Measurements from ENCODE around the gene LRRC7. TPM values are rescaled to one million over a fixed set of nuclear protein-coding genes. Genes with fewer than 3 reads are reported as not detected.

LRRC7 gene
- total RNA-seq, 3 donors from 2014 or later (not counting 1 experiment from before 2014, with no cell fraction given) = not detected

DNA sequence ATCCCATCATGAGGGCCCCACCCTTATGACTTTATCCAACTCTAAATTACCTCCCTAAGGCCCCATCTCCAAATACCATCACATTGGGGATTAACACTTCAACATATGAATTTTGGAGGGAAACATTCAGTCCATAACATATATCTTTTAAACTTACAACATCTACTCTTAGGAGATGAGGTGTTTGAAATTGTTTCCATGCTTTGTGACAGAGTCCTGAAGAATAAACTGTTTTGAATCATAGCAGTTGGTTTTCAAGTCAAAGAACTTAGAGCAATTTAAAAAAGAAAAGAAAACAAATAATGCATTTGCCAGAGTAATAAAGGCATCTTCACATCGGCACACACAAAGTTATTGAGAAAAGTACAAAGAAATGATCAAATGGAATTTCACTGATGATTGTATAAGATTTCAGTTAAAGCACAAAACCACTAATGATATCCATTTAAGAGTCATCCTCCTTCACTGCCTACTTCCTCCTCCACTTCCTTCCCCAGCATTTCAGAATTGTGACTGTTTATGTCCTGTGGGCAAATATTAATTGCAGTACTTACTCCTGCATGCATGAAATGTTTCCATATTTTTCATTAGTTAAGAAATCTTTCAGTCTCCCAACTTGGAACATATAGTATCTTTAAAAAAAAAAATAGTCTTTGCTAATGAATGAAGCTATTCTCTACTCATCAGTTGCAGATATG lies 435.6 kb downstream of the LRRC7 start:
- ATAC-seq (no peak), DNase-seq (no peak)
- Mint-ChIP-seq H3K27me3 (ENCODE audit: low read depth in 2 of 2) (no peaks in the 10 kb centered on the region), H3K27ac (no peak overlapping the region), H3K9me3 (peaks cover 2 to 9% of the 10 kb centered on the region in 2 donors), H3K4me1 (no peaks in the 10 kb centered on the region), H3K36me3 (no peaks in the 10 kb centered on the region), H3K4me3 (no peak overlapping the region)
- TF ChIP-seq, protein P1, sequence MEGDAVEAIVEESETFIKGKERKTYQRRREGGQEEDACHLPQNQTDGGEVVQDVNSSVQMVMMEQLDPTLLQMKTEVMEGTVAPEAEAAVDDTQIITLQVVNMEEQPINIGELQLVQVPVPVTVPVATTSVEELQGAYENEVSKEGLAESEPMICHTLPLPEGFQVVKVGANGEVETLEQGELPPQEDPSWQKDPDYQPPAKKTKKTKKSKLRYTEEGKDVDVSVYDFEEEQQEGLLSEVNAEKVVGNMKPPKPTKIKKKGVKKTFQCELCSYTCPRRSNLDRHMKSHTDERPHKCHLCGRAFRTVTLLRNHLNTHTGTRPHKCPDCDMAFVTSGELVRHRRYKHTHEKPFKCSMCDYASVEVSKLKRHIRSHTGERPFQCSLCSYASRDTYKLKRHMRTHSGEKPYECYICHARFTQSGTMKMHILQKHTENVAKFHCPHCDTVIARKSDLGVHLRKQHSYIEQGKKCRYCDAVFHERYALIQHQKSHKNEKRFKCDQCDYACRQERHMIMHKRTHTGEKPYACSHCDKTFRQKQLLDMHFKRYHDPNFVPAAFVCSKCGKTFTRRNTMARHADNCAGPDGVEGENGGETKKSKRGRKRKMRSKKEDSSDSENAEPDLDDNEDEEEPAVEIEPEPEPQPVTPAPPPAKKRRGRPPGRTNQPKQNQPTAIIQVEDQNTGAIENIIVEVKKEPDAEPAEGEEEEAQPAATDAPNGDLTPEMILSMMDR (IDR thresholded peaks at IDR 0.05) = no peak
- WGBS (ENCODE audit: insufficient coverage) = no CpG with 5 or more reads among the region's 1 CpG
- no peaks in the 10 kb centered on the region for H3K36me3 ChIP-seq (ENCODE audit: control insufficient read depth, insufficient read depth, low read length)
- no peak overlapping the region for H3K27ac ChIP-seq (ENCODE audit: low read length)
- H3K9me3 ChIP-seq (ENCODE audit: control insufficient read depth, insufficient read depth, low read length) = no peaks in the 10 kb centered on the region
- no peaks in the 10 kb centered on the region for H3K4me1 ChIP-seq (ENCODE audit: control insufficient read depth, insufficient read depth, low read length)
- intact Hi-C loops (cut with micrococcal nuclease) = no loop called here
- H3K4me3 ChIP-seq (ENCODE audit: low read length) = no peak overlapping the region
- H3K27me3 ChIP-seq (ENCODE audit: control insufficient read depth, insufficient read depth, low read length) = no peaks in the 10 kb centered on the region

DNA sequence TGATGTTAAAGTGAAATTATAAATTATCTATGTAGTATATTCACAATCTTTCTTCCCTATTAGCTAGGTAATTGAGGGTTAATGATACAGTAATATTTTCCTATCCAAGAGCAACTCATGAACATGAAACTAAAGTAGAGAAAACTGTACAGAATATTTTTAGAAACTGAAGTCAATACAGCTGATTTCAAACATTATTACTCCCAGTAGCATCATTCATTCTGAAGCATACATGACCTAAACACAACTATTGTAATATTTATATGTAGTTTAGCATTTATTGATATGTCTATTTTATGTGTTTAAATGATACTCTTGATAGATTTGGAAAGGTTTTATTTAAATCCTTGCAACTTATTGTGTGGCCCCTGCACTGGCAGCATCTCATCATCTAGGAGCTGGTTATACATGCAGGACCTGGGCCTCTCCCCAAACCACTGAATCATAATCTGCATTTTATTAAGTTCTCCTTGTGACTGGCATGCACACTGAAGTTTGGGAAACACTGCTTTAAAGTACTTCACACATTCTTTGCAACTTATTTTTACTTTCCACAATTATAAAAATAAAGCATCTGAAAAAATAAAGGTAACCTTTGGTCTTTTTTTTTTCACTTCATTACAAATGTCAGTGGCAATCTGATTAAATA lies 437.8 kb downstream of the LRRC7 start:
- Mint-ChIP-seq H3K27ac (no peak overlapping the region), H3K36me3 (no peaks in the 10 kb centered on the region), H3K9me3 (peaks cover 2 to 8% of the 10 kb centered on the region in 2 donors), H3K4me3 (no peak overlapping the region), H3K4me1 (no peaks in the 10 kb centered on the region), H3K27me3 (ENCODE audit: low read depth in 2 of 2) (no peaks in the 10 kb centered on the region)
- DNase-seq = no peak
- TF ChIP-seq, protein P1 (IDR thresholded peaks at IDR 0.05) = no peak
- no peaks in the 10 kb centered on the region for H3K27me3 ChIP-seq (ENCODE audit: control insufficient read depth, insufficient read depth, low read length)
- intact Hi-C loops (cut with micrococcal nuclease) = no loop called here
- H3K4me1 ChIP-seq (ENCODE audit: control insufficient read depth, insufficient read depth, low read length) = no peaks in the 10 kb centered on the region
- ATAC-seq = no peak
- no peaks in the 10 kb centered on the region for H3K9me3 ChIP-seq (ENCODE audit: control insufficient read depth, insufficient read depth, low read length)
- no peak overlapping the region for H3K27ac ChIP-seq (ENCODE audit: low read length)
- no peak overlapping the region for H3K4me3 ChIP-seq (ENCODE audit: low read length)
- no peaks in the 10 kb centered on the region for H3K36me3 ChIP-seq (ENCODE audit: control insufficient read depth, insufficient read depth, low read length)

DNA sequence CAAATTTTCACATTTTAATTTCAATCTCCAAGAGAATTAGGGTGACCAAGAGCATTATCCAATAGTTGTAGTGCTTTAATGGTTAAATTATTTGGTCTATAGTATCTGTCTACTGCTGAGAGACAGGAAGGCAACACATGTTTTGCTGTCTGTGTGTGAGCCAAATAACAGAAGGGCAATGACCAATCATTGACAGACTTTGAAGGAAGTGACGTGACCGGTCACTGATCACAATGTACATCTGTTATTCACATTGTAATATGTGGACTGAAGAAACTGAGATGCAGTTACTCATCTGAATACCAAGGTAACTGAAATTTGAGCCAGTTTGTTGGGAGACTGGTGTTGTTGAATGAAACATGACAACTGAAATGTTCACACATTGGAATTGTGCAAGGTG lies 440.9 kb downstream of the LRRC7 start:
- no peaks in the 10 kb centered on the region for H3K27me3 Mint-ChIP-seq (ENCODE audit: low read depth in 2 of 2)
- H3K4me1 ChIP-seq (ENCODE audit: control insufficient read depth, insufficient read depth, low read length) = no peaks in the 10 kb centered on the region
- DNase-seq (no peak), ATAC-seq (no peak)
- H3K4me3 Mint-ChIP-seq = no peak overlapping the region
- no peaks in the 10 kb centered on the region for H3K36me3 ChIP-seq (ENCODE audit: control insufficient read depth, insufficient read depth, low read length)
- no peaks in the 10 kb centered on the region for H3K9me3 ChIP-seq (ENCODE audit: control insufficient read depth, insufficient read depth, low read length)
- no peak overlapping the region for H3K27ac ChIP-seq (ENCODE audit: low read length)
- WGBS (ENCODE audit: insufficient coverage) = 95% methylated on average over 2 of the region's 2 CpGs
- no peak overlapping the region for H3K4me3 ChIP-seq (ENCODE audit: low read length)
- H3K9me3 Mint-ChIP-seq = peaks cover 2 to 3% of the 10 kb centered on the region in 2 donors
- H3K27ac Mint-ChIP-seq = no peak overlapping the region
- H3K4me1 Mint-ChIP-seq = no peaks in the 10 kb centered on the region
- no peaks in the 10 kb centered on the region for H3K27me3 ChIP-seq (ENCODE audit: control insufficient read depth, insufficient read depth, low read length)
- TF ChIP-seq, protein P1 (IDR thresholded peaks at IDR 0.05) = no peak
- no peaks in the 10 kb centered on the region for H3K36me3 Mint-ChIP-seq
- intact Hi-C loops (cut with micrococcal nuclease) = no loop called here

DNA sequence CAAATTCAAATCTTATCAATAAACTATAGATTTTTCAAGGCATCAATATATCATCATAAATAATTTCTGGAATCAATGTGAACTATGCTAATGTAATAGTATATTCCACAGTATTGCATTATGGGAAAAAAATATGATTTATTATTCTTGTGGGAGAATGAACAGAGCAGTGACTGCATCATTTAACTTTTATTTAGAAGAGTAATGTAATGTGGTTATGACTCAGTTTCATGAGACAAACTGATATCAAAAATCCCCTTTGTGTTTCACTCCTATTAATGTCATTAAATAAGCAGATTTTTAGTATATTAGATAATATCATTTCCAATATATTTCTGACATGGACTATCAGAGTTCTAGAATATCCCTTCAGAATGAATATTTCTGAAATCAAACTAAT lies 450.0 kb downstream of the LRRC7 start:
- no peaks in the 10 kb centered on the region for H3K9me3 ChIP-seq (ENCODE audit: control insufficient read depth, insufficient read depth, low read length)
- TF ChIP-seq, protein P1 (IDR thresholded peaks at IDR 0.05) = no peak
- H3K27me3 Mint-ChIP-seq (ENCODE audit: low read depth in 2 of 2) = no peaks in the 10 kb centered on the region
- H3K4me3 ChIP-seq (ENCODE audit: low read length) = no peak overlapping the region
- no peaks in the 10 kb centered on the region for H3K36me3 ChIP-seq (ENCODE audit: control insufficient read depth, insufficient read depth, low read length)
- no peaks in the 10 kb centered on the region for H3K27me3 ChIP-seq (ENCODE audit: control insufficient read depth, insufficient read depth, low read length)
- no peaks in the 10 kb centered on the region for H3K36me3 Mint-ChIP-seq
- ATAC-seq (no peak), DNase-seq (no peak)
- no peak overlapping the region for H3K27ac Mint-ChIP-seq
- H3K4me1 Mint-ChIP-seq = no peaks in the 10 kb centered on the region
- intact Hi-C loops (cut with micrococcal nuclease) = no loop called here
- H3K9me3 Mint-ChIP-seq = peaks cover 4 to 8% of the 10 kb centered on the region in 2 donors
- no peak overlapping the region for H3K27ac ChIP-seq (ENCODE audit: low read length)
- H3K4me1 ChIP-seq (ENCODE audit: control insufficient read depth, insufficient read depth, low read length) = no peaks in the 10 kb centered on the region
- no peak overlapping the region for H3K4me3 Mint-ChIP-seq

All from natural killer cell (primary cell).